ENCODE data around the gene SKI. TPM values are rescaled to one million over a fixed set of nuclear protein-coding genes. Genes with fewer than 3 reads are reported as not detected.
A peak's percentile ranks its signal among the peaks of the same experiment; 100 is the strongest.

The SKI gene
- total and polyA plus RNA-seq, 9 of the 15 experiments (the other 6 are each of a cell fraction or from before 2014, with no cell fraction given), result 0.10 to 60.5 (median 4.6) TPM

DNA sequence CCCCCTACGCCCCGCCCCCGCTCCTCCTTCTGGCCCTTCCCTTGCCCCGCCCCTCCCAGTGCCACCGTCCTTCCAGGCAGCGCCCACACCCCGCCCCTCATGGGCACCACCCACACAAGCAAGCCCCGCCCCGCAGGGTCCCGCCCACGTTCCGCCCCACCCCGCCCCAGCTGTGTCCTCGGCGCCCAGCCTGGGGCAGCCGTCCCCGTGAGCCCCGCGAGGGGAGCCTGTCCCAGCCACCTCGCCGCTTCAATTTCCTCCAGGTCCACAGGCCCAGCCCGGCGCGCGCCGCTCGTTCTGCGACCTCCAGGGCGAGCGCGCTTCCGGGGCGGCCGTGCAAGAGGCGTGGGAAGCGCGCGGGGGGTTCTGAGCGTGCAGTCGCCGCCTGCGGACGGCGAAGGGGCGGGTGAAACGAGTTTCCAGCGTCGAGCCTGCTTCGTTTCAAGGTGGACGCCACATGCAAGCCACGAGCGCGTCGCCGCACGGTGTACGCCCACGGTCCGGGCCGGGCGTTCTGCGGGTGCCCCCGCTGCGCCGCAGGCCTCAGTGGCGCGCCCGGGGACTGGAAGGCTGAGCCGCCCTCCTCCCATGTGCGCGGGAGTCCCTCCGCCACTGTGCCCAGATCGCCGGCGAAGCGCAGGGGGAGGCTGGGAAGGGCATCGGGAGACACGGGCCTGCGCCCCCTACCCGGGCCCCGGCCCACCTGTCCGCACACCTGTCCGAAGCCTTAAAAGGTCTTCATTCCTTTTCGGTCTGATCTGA lies 22.7 kb upstream of the SKI start (continued):
- TF ChIP-seq, protein P1, sequence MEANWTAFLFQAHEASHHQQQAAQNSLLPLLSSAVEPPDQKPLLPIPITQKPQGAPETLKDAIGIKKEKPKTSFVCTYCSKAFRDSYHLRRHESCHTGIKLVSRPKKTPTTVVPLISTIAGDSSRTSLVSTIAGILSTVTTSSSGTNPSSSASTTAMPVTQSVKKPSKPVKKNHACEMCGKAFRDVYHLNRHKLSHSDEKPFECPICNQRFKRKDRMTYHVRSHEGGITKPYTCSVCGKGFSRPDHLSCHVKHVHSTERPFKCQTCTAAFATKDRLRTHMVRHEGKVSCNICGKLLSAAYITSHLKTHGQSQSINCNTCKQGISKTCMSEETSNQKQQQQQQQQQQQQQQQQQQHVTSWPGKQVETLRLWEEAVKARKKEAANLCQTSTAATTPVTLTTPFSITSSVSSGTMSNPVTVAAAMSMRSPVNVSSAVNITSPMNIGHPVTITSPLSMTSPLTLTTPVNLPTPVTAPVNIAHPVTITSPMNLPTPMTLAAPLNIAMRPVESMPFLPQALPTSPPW (CRISPR knock-in tag; IDR thresholded peaks at IDR 0.05), result no peak; the same call in 1 of the 2 replicates
- no peak for TF ChIP-seq HDAC2 (IDR thresholded peaks at IDR 0.05)
- TF ChIP-seq, protein P2, sequence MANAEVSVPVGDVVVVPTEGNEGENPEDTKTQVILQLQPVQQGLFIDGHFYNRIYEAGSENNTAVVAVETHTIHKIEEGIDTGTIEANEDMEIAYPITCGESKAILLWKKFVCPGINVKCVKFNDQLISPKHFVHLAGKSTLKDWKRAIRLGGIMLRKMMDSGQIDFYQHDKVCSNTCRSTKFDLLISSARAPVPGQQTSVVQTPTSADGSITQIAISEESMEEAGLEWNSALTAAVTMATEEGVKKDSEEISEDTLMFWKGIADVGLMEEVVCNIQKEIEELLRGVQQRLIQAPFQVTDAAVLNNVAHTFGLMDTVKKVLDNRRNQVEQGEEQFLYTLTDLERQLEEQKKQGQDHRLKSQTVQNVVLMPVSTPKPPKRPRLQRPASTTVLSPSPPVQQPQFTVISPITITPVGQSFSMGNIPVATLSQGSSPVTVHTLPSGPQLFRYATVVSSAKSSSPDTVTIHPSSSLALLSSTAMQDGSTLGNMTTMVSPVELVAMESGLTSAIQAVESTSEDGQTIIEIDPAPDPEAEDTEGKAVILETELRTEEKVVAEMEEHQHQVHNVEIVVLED (CRISPR knock-in tag; IDR thresholded peaks at IDR 0.05), result peak; percentile 78
- TF ChIP-seq, protein P3, sequence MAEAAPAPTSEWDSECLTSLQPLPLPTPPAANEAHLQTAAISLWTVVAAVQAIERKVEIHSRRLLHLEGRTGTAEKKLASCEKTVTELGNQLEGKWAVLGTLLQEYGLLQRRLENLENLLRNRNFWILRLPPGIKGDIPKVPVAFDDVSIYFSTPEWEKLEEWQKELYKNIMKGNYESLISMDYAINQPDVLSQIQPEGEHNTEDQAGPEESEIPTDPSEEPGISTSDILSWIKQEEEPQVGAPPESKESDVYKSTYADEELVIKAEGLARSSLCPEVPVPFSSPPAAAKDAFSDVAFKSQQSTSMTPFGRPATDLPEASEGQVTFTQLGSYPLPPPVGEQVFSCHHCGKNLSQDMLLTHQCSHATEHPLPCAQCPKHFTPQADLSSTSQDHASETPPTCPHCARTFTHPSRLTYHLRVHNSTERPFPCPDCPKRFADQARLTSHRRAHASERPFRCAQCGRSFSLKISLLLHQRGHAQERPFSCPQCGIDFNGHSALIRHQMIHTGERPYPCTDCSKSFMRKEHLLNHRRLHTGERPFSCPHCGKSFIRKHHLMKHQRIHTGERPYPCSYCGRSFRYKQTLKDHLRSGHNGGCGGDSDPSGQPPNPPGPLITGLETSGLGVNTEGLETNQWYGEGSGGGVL (CRISPR knock-in tag; IDR thresholded peaks at IDR 0.05), result no peak
- TF ChIP-seq TARDBP (IDR thresholded peaks at IDR 0.05), result peak; percentile 66; the same call in 1 of the 2 replicates
- TF ChIP-seq ZFX (CRISPR knock-in tag; IDR thresholded peaks at IDR 0.05), result peak; percentile 93
- TF ChIP-seq, protein P4, sequence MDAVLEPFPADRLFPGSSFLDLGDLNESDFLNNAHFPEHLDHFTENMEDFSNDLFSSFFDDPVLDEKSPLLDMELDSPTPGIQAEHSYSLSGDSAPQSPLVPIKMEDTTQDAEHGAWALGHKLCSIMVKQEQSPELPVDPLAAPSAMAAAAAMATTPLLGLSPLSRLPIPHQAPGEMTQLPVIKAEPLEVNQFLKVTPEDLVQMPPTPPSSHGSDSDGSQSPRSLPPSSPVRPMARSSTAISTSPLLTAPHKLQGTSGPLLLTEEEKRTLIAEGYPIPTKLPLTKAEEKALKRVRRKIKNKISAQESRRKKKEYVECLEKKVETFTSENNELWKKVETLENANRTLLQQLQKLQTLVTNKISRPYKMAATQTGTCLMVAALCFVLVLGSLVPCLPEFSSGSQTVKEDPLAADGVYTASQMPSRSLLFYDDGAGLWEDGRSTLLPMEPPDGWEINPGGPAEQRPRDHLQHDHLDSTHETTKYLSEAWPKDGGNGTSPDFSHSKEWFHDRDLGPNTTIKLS (IDR thresholded peaks at IDR 0.05; ENCODE audit: borderline replicate concordance, low read depth), result peak; percentile 81; the same call in 1 of the 2 replicates
- 0 out of 2 replicates have a peak, but pooled peaks have one; percentile 15 for TF ChIP-seq ZNF707 (CRISPR knock-in tag; conservative IDR thresholded peaks at IDR 0.05)
- TF ChIP-seq RFX1 (IDR thresholded peaks at IDR 0.05), result no peak
- 0 out of 2 replicates have a peak, but pooled peaks have one; percentile 89 for TF ChIP-seq NR1H2 (CRISPR knock-in tag; IDR thresholded peaks at IDR 0.05)
- no peak for TF ChIP-seq DIDO1 (tag; IDR thresholded peaks at IDR 0.05; ENCODE audit: low read depth)
- peak; percentile 78; the same call in 1 of the 2 replicates for TF ChIP-seq FOXK1 (CRISPR knock-in tag; IDR thresholded peaks at IDR 0.05; ENCODE audit: borderline replicate concordance)
- TF ChIP-seq ATF1 (CRISPR knock-in tag; IDR thresholded peaks at IDR 0.05), result no peak
- peak; percentile 67 for TF ChIP-seq ATF1 (tag; IDR thresholded peaks at IDR 0.05)
- peak; percentile 94 for TF ChIP-seq ERF (CRISPR knock-in tag; IDR thresholded peaks at IDR 0.05)
- TF ChIP-seq NRF1 (conservative IDR thresholded peaks at IDR 0.05 in 1 of 2, IDR thresholded peaks at IDR 0.05 in 1 of 2), result peak; percentile 60 to 70
- TF ChIP-seq, protein P5, sequence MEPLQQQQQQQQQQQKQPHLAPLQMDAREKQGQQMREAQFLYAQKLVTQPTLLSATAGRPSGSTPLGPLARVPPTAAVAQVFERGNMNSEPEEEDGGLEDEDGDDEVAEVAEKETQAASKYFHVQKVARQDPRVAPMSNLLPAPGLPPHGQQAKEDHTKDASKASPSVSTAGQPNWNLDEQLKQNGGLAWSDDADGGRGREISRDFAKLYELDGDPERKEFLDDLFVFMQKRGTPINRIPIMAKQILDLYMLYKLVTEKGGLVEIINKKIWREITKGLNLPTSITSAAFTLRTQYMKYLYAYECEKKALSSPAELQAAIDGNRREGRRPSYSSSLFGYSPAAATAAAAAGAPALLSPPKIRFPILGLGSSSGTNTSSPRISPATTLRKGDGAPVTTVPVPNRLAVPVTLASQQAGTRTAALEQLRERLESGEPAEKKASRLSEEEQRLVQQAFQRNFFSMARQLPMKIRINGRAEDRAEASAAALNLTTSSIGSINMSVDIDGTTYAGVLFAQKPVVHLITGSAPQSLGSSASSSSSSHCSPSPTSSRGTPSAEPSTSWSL (CRISPR knock-in tag; IDR thresholded peaks at IDR 0.05; ENCODE audit: borderline replicate concordance), result 0 out of 2 replicates have a peak, but pooled peaks have one; percentile 18
- TF ChIP-seq PHF8 (IDR thresholded peaks at IDR 0.05; ENCODE audit: borderline replicate concordance, low read length), result peak; percentile 56; the same call in 1 of the 2 replicates
- TF ChIP-seq ZNF76 (CRISPR knock-in tag; IDR thresholded peaks at IDR 0.05; ENCODE audit: borderline replicate concordance), result peak; percentile 73; the same call in 1 of the 2 replicates

All from K562 (cell line).